C1 segment of cervical spinal cord (tissue), 14 donors: ENCODE measurements around the gene LRRC4C.

ENCODE experiments used
- DNase-seq, 14 donors: peaks; one replicate each; lab custom pipeline; 2025; lab: John Stamatoyannopoulos, UW

LRRC4C gene

GRCh38 chr11:41459465-41460401, at the start of gene LRRC4C:
Gene LRRC4C, minus strand, starts transcription at chr11:41459652.
- DNase-seq: peak in 5 of 14 donors; percentile 6 to 63 (median 33)

DNA sequence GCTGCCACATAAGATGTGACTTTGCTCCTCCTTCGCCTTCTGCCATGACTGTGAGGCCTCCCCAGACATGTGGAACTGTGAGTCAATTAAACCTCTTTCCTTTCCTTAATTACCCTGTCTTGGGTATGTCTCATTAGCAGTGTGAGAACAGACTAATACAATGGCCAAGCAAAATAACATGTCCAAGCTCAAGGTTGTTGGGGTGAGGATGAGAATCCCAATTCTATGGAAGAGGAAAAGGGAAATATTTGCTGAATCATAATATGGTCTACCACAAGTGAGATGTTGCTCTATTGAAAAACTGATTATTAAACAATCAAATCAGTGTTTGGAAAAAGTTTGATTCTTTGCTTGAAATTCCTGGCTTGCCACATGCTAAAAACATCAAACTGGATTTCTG, 48.7 kb upstream of the LRRC4C start:
- no peak for DNase-seq

DNA sequence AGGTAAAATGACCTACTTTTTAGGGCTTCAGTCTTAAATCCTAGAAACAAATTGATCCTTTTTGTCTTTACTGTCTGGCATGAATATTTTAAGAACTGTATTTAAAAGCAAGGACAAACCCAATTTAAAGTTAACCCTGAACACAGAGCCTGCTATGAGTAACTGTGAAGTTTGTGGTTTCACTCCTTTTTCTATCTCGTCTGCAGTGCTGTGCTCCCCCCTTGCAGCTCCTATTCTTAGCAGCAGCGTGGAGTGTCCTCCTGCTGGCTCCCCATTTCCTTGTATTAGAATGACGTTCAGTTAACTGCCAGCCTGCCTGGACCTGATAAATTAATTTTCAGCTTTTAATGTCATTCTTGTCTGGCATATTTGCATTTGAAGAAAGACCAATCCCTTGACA, 40.0 kb upstream of the LRRC4C start:
- no peak for DNase-seq

GRCh38 chr11:41498726-41499125, 39.3 kb upstream of the LRRC4C start:
- no peak for DNase-seq

GRCh38 chr11:41497974-41498373, 38.5 kb upstream of the LRRC4C start:
- DNase-seq: no peak

DNA sequence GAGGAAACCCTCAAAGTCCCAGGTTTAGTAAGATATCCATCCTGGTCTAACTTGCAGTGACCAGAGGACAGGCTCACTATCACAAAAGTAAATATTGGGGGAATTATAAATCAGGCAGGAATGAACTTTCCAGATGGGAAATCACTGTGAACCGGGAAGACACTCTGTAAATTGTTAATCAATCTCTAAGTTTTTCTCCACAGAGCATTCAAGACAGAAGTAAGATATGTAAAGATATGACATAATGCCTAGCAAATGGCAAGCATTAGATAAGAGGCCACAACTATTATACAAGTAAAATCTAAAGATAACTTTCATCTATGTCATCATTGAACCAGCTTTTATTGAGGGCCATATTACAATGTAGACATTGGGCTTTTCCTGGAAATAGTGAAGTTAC, 35.3 kb upstream of the LRRC4C start:
- no peak for DNase-seq

- no peak for DNase-seq
These were observed 27.0 kb upstream of the LRRC4C start for GRCh38 chr11:41486424-41486823.

- DNase-seq: no peak
These were observed 24.5 kb upstream of the LRRC4C start for GRCh38 chr11:41483956-41484355.

DNA sequence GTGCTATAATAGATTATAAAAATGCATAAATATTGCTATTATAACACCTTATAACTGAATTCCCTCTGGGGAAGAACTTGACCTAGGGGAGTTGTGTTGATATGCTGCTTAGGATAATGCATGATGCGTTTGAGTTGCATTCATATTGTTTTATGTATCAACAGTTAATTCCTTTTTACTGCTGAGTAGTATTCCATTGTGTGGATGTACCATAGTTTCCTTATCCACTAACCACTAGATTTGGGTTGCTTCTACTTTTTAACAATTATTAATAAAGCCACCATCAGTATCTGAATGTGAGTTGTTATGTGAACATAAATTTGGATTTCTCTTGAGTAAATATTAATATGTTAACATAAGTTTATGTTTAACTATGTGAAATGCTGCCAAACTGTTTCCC, 19.7 kb upstream of the LRRC4C start:
- DNase-seq: no peak

DNA sequence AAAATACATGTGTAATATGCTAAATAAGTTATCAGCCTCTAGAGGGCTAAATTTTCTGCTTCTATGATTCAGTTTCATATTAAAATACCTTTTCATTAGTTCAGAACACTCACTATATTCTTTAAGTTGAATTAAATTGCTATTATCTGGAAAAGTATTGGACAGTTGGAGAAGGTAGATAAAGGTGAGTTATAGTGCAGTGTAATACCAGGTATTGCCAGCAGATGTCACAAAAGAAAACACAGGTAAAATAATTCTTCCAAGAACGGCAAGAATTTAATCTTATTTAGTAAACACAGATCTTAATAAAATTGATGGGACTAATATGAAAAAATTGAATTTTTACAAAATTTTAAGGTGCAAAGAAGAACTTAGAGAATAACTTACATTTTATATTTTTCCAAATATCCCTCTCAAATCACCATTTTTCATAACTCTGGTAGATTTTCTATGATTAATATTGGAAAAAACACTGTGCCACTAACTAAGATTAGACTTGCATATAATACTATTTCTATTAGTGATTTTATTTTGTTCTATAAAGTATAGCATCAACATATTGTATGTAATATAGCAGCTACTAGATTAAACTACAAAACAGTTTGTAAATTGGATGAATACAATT, 1.7 kb upstream of the LRRC4C start:
- peak in 1 of 14 donors; percentile 0 for DNase-seq

DNA sequence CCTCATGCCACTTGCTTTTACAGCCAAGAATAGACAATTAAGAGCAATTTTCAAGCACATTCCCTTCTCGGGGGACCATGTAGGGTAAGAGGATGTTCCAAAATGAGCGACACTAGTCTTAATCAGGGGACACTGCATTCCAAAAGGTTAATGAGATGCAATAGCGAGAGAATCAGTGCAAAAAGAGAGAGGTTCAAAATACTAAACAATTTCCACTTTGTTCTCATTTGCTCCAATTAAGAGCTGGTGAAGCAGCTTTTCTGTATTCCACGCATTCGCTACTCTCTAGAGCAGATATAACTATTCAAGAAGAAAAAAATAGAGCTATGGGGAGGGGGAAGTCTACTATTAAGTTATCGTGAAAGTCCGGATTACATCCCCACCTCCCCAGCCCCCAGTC, 811 bp downstream of the LRRC4C start:
- peak in 1 of 14 donors; percentile 20 for DNase-seq

- DNase-seq: peak in 1 of 14 donors; percentile 20
These were observed 1.3 kb downstream of the LRRC4C start for GRCh38 chr11:41458154-41458553.

GRCh38 chr11:41457216-41458014, 2.0 kb downstream of the LRRC4C start:
- DNase-seq: peak in 1 of 14 donors; percentile 18

GRCh38 chr11:41456269-41456668, 3.2 kb downstream of the LRRC4C start:
- peak in 1 of 14 donors; percentile 1 for DNase-seq

- DNase-seq: no peak
These were observed 8.4 kb downstream of the LRRC4C start for GRCh38 chr11:41451011-41451410.

- DNase-seq: no peak
These were observed 9.9 kb downstream of the LRRC4C start for GRCh38 chr11:41449483-41450050.

GRCh38 chr11:41446566-41446965, 12.9 kb downstream of the LRRC4C start:
- no peak for DNase-seq

DNA sequence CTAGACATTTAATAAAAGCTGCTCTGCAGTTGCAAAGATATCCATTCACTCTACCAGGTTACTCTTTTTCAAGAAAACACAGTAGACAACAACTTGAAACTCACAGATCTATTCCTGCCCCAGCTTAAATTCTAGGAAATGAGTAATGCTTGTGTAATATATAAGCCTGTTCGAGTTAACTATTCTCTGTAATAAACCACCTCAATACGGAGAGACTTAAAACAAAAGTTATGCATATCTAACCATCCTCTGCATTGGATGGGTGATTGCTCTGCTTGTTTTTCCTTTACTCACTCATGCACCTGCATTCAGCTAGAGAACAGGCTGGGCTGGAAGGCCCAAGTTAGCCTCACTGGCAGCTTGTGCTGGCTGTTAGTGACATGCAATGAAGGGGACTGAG, 13.3 kb downstream of the LRRC4C start:
- DNase-seq: no peak

DNA sequence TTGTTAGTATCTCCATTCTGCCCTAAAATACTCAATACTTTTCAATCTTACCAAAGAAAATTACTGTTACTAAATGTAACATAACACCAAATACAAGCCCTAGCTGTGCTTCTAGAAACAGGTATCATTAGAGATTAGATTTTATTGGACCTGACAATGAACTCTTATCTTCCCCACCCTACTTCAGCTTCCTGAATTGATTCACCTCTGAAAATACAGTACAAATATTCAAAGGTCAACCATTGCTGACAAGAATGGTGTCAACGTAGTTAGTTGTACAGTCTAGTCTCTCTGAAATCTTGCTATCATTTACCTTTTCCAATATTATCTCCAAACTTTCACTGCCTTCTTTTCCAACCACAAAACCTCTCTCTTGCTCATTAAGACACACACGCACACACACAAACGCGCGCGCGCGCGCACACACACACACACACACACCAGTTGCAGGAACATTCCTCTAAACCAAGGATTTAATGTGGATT, 22.4 kb downstream of the LRRC4C start:
- DNase-seq: no peak

GRCh38 chr11:41435531-41435930, 23.9 kb downstream of the LRRC4C start:
- no peak for DNase-seq

DNA sequence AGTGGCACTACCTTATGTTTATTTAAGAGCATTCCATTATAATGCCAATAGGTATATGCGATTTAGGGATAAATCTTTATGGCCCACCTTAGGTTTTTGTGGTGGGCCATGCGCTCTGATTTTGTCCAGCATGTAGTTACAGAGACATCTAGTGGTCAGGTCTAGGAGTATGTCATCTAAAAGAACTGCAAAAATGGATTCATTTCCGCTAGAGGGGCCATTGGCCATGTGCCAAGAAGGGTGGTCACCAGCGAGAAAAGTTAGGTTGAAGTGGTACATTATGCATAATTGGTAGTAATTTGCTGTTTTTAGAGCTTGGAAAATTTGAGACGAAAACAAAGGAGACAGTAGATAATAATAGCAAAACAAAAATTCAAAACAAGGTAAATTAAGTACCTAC, 27.7 kb downstream of the LRRC4C start:
- DNase-seq: no peak

DNA sequence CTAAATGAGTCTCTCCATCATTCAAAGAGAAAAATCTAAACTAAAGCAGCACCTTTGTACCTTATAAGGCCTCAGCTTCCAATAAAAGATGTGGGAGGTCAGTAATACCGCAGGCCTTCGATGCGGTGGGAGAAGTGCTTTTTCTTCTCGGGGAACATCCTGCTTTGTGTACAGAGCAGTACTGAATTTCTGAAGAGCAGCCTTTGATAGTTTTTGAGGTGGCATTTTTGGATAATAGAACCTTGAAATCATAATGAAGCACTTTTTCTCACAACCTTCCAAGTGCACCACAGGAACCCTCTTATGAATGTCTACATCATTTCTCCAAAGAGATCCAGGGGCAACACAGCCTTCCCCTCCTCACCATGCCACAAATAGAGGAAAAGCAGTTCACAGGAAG, 39.6 kb downstream of the LRRC4C start:
- DNase-seq: no peak
